Effector memory CD8-positive, alpha-beta T cell (primary cell): ENCODE measurements around the gene NEK4.

Experiments
- ATAC-seq: fragments of 150-1000 bp; cut with Tn5 transposase; replicated peaks from 2 replicates; pipeline ENCODE4 v1.10.0; 2021; ENCODE audit warnings: mild to moderate bottlenecking, moderate library complexity
- DNase-seq, 3 experiments: peaks; one replicate each; pipeline ENCODE4 v3.0.0; 2021
- H3K27ac Mint-ChIP-seq, 2 donors: one replicate each; pipeline ENCODE4 v1.8.0; 2022; ENCODE audit warnings: mild to moderate bottlenecking in 2 of 2, mixed read lengths in 2 of 2, moderate library complexity in 2 of 2
- H3K27me3 Mint-ChIP-seq, 2 donors: one replicate each; pipeline ENCODE4 v1.8.0; 2022; ENCODE audit warnings: mixed read lengths in 2 of 2
- H3K36me3 Mint-ChIP-seq: one replicate; pipeline ENCODE4 v1.8.0; 2022; ENCODE audit warnings: mild to moderate bottlenecking, moderate library complexity, mixed read lengths; ENCODE audit not compliant: insufficient read depth
- H3K4me1 Mint-ChIP-seq, 2 donors: one replicate each; pipeline ENCODE4 v1.8.0; 2022; ENCODE audit warnings: low read depth in 2 of 2, mixed read lengths in 2 of 2
- H3K4me3 Mint-ChIP-seq, 2 donors: one replicate each; pipeline ENCODE4 v1.8.0; 2022; ENCODE audit warnings: mild to moderate bottlenecking in 2 of 2, mixed read lengths in 2 of 2, moderate library complexity in 2 of 2
- H3K9me3 Mint-ChIP-seq, 2 donors: one replicate each; pipeline ENCODE4 v1.8.0; 2022; ENCODE audit warnings: mixed read lengths in 2 of 2

NEK4 gene

DNA sequence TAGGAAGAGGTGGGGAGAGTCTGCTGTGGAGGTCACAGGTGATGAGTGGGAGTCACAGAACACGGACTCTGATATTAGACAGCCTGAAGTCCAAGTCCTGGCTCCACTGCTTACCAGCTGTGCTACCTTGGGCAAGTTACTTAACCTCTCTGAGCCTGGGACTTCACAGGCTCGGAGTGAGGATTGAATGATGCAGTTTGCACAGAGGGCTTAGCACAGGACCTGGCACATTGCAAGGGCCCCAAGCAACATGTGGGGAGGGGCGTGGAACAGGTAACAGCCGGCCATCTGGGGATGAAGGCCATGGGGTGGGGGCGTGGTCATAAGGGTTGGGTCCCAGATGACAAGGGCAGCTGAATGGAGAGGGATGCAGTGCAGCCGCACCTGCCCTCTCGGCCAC, 19.6 kb upstream of the NEK4 start:
- ATAC-seq: no peak
- Mint-ChIP-seq H3K27me3 (peaks cover 0 to 18% of the 10 kb centered on the region in 2 donors), H3K27ac (no peak overlapping the region), H3K9me3 (no peaks in the 10 kb centered on the region), H3K36me3 (peaks cover 3% of the 10 kb centered on the region), H3K4me3 (no peak overlapping the region), H3K4me1 (peaks cover 0 to 1% of the 10 kb centered on the region in 2 donors)
- no peak for DNase-seq

DNA sequence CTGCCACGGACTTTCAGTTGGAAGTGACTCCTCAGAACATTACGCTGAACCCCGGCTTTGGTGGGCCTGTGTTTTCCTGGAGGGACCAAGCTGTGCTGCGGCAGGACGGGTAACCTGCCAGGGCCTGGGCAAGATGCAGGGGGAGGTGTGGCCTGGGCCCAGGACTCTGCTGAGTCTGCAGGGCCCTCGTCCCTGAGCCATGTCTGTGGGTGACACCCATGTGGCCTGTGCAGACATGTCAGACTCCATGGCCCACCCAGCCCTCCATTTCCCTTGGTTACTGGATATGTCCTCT, 19.0 kb upstream of the NEK4 start:
- DNase-seq: no peak
- H3K9me3 Mint-ChIP-seq: no peaks in the 10 kb centered on the region
- no peak overlapping the region for H3K27ac Mint-ChIP-seq
- H3K36me3 Mint-ChIP-seq: peaks cover 4% of the 10 kb centered on the region
- H3K27me3 Mint-ChIP-seq: peaks cover 0 to 24% of the 10 kb centered on the region in 2 donors
- no peak overlapping the region for H3K4me3 Mint-ChIP-seq
- peaks cover 0 to 1% of the 10 kb centered on the region in 2 donors for H3K4me1 Mint-ChIP-seq
- no peak for ATAC-seq

DNA sequence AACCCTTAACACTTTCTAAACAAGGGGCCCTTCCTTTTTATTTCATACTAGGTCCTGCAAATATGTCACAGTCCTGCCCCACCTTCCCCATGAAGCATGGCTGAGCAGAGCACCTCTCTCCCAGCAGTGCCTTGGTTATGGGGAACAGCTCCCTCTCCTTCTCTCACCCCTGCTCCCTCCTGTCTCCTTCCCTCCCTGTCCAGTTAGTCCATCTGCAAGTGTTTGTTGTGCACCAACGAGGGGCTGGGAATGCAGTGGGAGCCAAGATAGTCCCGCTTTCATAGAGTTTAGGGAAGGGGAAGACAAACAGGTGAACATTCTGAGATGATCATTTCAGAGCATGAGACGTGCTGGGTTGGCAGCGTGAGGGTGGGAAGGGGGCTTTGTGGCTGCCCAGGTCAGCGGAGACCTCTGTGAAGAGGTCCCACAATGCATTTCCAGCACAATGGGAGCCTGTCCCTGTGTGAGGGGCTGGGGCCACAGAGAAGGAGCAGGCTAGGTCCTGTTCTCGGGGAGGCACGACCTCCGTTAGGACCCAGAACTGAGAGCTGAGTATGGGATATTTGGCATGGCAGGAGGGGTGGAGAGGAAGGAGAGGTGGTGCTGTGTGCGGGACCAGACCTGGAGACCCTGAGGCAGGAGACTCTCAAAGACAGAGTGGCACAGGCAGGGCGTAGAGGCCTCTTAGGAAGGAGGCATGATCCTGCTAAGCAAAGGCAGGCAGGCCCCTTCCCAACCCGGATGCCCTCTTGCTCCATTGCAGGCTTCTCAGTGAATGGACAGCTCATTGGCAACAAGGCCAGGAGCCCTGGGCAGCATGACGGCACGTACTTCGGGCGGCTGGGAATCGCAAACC, 18.4 kb upstream of the NEK4 start:
- DNase-seq (no peak), ATAC-seq (no peak)
- no peak overlapping the region for H3K27ac Mint-ChIP-seq
- H3K36me3 Mint-ChIP-seq: peaks cover 4% of the 10 kb centered on the region
- peaks cover 0 to 24% of the 10 kb centered on the region in 2 donors for H3K27me3 Mint-ChIP-seq
- H3K4me3 Mint-ChIP-seq: no peak overlapping the region
- H3K9me3 Mint-ChIP-seq: no peaks in the 10 kb centered on the region
- peaks cover 0 to 1% of the 10 kb centered on the region in 2 donors for H3K4me1 Mint-ChIP-seq

DNA sequence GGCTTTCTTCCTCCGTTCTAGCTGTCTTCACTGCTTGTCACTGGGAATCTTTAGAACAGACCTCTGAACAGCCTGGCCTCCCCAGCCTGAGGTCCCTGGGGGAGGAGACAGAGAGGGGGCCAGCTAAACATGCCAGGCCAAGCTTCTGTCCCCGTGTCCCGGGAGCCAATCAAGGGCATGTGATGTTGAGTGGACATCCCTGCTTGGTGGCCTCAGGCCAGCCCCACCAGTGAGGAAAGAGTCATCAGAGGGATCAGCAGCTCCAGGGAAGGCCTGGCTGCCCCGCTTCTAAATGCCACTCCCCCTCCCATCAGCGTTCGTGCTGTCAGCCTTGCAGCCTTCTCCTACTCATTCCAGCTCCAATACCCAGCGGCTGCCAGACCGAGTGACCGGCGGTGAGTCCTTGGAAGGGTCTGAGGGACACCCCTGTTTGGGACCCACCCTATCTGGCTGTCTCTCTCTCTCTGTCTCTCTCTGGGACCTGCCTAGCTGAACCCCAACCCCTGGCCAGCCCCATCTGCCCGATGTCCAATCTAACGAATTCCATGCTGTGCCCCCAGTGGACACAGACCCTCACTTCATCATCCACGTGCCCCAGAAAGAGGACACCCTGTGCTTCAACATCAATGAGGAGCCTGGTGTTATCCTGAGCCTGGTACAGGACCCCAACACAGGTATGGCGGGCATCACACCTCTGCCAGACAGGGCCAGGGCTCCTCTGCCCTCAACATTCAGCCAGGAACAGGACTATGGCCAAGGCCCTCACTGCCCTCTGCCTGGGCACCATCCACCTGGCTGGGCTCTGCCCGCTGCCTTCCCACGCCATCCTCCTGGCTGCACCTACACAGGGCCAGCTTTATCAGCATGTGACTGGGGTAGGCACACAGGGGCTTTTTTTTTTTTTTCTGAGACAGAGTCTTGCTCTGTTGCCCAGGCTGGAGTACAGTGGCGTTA, 17.2 kb upstream of the NEK4 start:
- no peaks in the 10 kb centered on the region for H3K9me3 Mint-ChIP-seq
- peaks cover 6 to 33% of the 10 kb centered on the region in 2 donors for H3K27me3 Mint-ChIP-seq
- H3K4me1 Mint-ChIP-seq: peaks cover 0 to 1% of the 10 kb centered on the region in 2 donors
- no peak for DNase-seq
- H3K36me3 Mint-ChIP-seq: peaks cover 4% of the 10 kb centered on the region
- no peak overlapping the region for H3K27ac Mint-ChIP-seq
- no peak for ATAC-seq
- H3K4me3 Mint-ChIP-seq: no peak overlapping the region

DNA sequence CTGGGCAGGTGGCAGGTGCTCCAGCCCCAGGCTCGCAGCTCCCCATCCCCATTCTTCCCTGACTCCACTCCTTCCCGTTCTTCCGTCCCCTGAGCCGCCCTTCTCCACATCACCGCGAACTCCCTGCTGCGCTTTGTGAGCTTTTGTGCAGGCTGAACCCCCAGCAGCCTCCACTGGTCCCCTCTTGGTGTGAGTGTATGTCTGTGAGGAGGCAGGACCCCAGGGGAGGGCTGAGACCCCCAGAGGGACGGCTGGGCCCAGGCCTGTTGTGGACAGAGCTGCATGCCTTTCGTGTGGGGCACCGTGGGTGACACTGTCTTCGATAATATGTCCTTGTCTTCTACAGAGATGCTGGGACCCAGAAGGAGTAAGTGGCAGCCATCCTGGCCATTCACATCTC, 16.5 kb upstream of the NEK4 start:
- Mint-ChIP-seq H3K4me1 (peaks cover 0 to 1% of the 10 kb centered on the region in 2 donors), H3K36me3 (peaks cover 8% of the 10 kb centered on the region), H3K9me3 (no peaks in the 10 kb centered on the region), H3K27me3 (peaks cover 6 to 34% of the 10 kb centered on the region in 2 donors), H3K4me3 (no peak overlapping the region), H3K27ac (no peak overlapping the region)
- DNase-seq (no peak), ATAC-seq (no peak)

DNA sequence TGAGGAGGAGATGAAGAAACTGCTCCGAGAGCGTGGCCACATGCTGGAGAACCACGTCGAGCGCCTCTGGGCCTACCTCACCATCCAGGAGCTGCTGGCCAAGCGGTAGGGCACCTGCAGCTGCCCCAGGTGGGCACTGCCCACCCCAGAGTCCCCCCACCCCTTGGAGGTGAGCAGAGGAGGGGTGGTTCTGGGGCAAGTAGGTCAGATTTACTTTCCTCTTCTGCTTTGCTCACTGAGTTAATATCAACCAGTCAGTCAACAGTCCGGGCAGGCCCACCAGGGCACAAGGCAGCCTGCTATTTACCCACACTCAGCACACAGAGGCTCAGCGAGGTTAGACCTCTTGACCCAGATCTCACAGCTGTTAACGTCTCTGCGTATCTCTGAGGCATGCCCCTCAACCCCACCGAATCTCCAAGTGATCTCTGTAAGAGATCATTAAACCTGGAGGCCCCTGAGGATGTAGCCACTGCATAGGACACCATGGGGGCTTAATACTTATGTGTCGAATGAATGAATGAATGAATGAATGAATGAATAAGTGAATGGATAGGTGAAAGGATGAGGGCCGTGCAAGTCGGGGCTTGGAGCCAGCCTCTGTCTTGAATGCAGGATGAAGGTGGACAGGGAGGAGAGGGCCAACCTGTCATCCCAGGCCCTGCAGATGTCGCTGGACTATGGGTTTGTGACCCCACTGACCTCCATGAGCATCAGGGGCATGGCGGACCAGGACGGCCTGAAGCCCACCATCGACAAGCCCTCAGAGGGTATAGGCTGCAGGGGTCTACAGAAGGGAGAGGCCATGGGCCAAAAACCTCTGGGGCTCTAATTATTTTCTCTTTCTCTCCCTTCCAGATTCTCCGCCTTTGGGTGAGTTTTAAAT, 15.8 kb upstream of the NEK4 start:
- H3K27ac Mint-ChIP-seq: no peak overlapping the region
- no peak overlapping the region for H3K4me3 Mint-ChIP-seq
- H3K27me3 Mint-ChIP-seq: peaks cover 6 to 40% of the 10 kb centered on the region in 2 donors
- no peaks in the 10 kb centered on the region for H3K9me3 Mint-ChIP-seq
- ATAC-seq: no peak
- DNase-seq: no peak
- H3K36me3 Mint-ChIP-seq: peaks cover 8% of the 10 kb centered on the region
- peaks cover 0 to 6% of the 10 kb centered on the region in 2 donors for H3K4me1 Mint-ChIP-seq

DNA sequence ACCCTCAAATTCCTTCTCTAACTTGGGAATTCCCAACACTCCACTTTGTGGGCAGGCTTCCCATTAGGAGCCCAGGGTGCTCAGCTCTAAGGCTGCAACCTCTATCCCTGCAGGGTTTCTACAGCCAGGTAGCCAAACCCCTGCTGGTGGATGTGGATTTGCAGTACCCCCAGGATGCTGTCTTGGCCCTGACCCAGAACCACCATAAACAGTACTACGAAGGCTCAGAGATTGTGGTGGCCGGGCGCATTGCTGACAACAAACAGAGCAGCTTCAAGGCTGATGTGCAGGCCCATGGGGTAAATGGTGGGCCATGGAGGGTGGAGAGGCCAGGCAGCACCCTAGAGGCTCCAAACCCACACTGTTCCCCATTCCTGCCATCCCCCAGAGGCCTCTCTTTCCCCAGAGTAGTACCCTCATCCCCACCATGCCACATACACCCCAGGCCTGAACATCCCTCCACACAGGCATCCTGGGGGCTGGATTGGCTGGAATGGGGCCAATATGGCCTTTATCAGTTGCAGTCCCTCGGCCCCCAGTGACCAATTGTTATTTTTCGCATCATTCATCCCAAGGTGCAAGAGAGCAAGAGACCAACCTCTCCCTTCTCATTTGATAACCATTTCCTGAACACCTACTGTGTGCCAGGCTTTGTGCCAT, 14.3 kb upstream of the NEK4 start:
- Mint-ChIP-seq H3K27me3 (peaks cover 6 to 40% of the 10 kb centered on the region in 2 donors), H3K4me3 (no peak overlapping the region), H3K9me3 (no peaks in the 10 kb centered on the region), H3K36me3 (peaks cover 8% of the 10 kb centered on the region), H3K27ac (peak overlapping the region in 1 of 2 donors; percentile 30), H3K4me1 (peaks cover 0 to 6% of the 10 kb centered on the region in 2 donors)
- no peak for DNase-seq
- no peak for ATAC-seq

DNA sequence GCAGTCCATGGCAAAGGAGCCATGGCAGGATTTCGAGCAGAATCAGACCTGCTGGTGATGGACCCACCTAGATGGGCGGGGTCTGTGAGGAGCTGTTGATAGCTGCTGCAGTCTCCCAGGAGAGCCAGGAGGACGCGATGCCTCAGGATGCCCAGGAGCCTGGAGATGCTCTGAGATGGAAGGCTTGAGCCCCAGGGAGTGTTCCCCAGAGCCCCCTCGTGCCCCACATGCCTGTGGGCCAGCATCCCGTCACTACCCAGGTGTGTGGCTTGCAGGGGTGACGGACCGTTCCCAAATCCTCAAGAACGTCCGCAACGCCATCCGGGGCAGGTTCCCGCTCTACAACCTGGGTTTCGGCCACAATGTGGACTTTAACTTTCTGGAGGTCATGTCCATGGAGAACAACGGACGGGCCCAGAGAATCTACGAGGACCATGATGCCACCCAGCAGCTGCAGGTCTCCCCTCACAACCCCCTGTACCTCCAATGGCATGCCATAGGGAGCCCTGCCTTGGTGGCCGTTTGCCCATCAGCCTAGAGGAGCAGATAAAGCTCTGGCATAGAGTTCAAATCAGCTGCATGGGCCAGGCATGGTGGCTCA, 13.4 kb upstream of the NEK4 start:
- H3K36me3 Mint-ChIP-seq: peaks cover 8% of the 10 kb centered on the region
- H3K9me3 Mint-ChIP-seq: no peaks in the 10 kb centered on the region
- H3K27me3 Mint-ChIP-seq: peaks cover 6 to 38% of the 10 kb centered on the region in 2 donors
- DNase-seq (no peak), ATAC-seq (no peak)
- H3K4me3 Mint-ChIP-seq: no peak overlapping the region
- peaks cover 0 to 6% of the 10 kb centered on the region in 2 donors for H3K4me1 Mint-ChIP-seq
- no peak overlapping the region for H3K27ac Mint-ChIP-seq

DNA sequence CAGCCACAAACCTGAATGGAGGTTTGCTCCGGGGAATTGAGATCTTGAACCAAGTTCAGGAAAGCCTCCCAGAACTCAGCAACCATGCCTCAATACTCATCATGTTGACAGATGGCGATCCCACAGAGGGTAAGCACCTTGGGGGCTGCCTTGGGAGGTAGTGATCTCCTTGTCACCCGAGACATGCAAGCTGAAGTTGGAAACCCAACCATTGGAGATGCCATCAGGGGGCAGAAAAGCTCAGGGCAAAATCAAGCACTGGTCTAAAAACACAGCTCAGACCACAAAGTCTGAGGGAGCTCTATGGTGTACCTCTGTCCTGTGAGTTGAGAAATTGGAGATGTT, 12.4 kb upstream of the NEK4 start:
- Mint-ChIP-seq H3K4me1 (peaks cover 0 to 5% of the 10 kb centered on the region in 2 donors), H3K36me3 (peaks cover 8% of the 10 kb centered on the region), H3K27ac (no peak overlapping the region), H3K4me3 (no peak overlapping the region), H3K9me3 (no peaks in the 10 kb centered on the region), H3K27me3 (peaks cover 6 to 39% of the 10 kb centered on the region in 2 donors)
- ATAC-seq (no peak), DNase-seq (no peak)

DNA sequence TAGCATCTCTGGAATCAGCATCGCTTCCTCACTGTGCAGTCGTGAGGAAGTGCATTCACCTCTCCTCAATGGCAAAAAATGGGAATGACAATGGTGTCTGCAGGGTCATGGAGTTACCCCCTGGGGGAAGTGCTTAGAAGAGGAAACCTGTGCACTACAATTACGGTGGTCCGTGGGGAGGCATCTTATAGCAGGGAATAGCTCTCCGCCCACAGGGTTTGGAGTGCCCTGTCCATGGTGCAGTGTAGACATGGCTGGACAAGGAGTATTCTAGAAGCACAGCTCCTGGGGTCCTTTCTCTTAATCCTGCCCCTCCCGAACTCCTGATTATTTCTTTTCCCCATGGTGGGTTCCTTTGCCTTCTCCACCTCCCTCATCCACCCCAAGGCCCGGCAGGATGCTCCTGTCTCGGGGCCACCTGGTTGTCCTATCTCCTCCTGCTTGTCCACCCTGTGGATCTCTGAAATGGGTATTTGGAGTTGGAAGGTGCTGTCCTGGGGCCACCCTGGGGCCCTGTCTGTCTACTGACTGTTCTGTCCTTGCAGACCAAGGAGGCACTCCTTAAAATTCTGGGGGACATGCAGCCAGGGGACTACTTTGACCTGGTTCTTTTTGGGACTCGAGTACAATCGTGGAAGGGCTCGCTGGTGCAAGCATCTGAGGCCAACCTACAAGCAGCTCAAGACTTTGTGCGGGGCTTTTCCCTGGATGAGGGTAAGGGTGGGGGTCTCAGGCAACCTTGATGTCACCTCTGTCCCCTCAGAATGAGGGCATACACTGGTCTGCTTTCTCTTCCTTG, 11.9 kb upstream of the NEK4 start:
- no peak for DNase-seq
- peaks cover 8% of the 10 kb centered on the region for H3K36me3 Mint-ChIP-seq
- ATAC-seq: no peak
- peaks cover 0 to 5% of the 10 kb centered on the region in 2 donors for H3K4me1 Mint-ChIP-seq
- peaks cover 6 to 43% of the 10 kb centered on the region in 2 donors for H3K27me3 Mint-ChIP-seq
- H3K4me3 Mint-ChIP-seq: no peak overlapping the region
- H3K9me3 Mint-ChIP-seq: no peaks in the 10 kb centered on the region
- peak overlapping the region; percentile 8 to 14 for H3K27ac Mint-ChIP-seq

DNA sequence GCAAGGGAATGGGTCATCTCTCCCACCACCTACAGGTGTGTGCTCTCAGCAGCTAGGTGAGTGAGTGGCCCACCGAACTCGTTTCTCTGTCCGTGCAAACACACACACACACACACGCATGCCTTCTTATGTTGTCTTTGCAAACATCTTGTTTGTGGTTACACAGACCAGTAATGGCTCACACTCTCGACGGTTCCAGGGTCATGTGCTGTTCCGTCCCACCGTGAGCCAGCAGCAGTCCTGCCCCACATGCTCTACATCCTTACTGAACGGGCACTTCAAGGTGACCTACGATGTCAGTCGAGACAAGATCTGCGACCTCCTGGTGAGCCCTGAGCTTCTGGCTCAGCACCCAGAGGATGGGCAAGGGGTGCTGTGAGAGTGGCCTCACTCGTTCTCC, 11.0 kb upstream of the NEK4 start:
- Mint-ChIP-seq H3K27ac (peak overlapping the region in 1 of 2 donors; percentile 7), H3K9me3 (no peaks in the 10 kb centered on the region), H3K4me3 (no peak overlapping the region), H3K36me3 (peaks cover 8% of the 10 kb centered on the region), H3K27me3 (peaks cover 6 to 43% of the 10 kb centered on the region in 2 donors), H3K4me1 (peaks cover 0 to 5% of the 10 kb centered on the region in 2 donors)
- peak; percentile 52 for ATAC-seq
- no peak for DNase-seq
